Right atrium auricular region (tissue), 2 donors: Measurements from ENCODE around the gene AMHR2. TPM values are rescaled to one million over a fixed set of nuclear protein-coding genes. Genes with fewer than 3 reads are reported as not detected.
"Not testable (repeated sequence)": the region's sequence is repeated elsewhere in the genome, so short reads cannot be mapped to it uniquely, and the experiment has no call there.

ENCODE experiments used
- DNase-seq: peaks from one replicate; pipeline ENCODE4 v3.0.0-alpha.2; 2019; ENCODE audit warnings: low spot score
- H3K27ac ChIP-seq, 2 donors: fragments of 200-600 bp; sonication (generic); 1 replicate in 1 of 2; 2 replicates in 1 of 2; pipeline ENCODE4 v1.5.1; 2016 to 2019
- H3K27me3 ChIP-seq, 2 donors: fragments of 200-600 bp; sonication (generic); one replicate each; pipeline versions ENCODE4 v1.5.1 to v1.6.0; 2017 to 2019
- H3K36me3 ChIP-seq: fragments of 200-600 bp; sonication (generic); one replicate; pipeline ENCODE4 v1.5.1; 2016
- H3K4me1 ChIP-seq, 2 donors: fragments of 200-600 bp; sonication (generic); one replicate each; pipeline versions ENCODE4 v1.5.1 to v1.6.0; 2017 to 2019
- H3K4me3 ChIP-seq, 2 donors: fragments of 200-600 bp; sonication (generic); 1 replicate in 1 of 2; 2 replicates in 1 of 2; pipeline ENCODE4 v1.5.1; 2017 to 2019; ENCODE audit warnings: mild to moderate bottlenecking in 1 of 2, moderate library complexity in 1 of 2
- H3K9me3 ChIP-seq, 2 donors: fragments of 200-600 bp; sonication (generic); one replicate each; pipeline ENCODE4 v1.5.1; 2019
- CTCF ChIP-seq, 2 donors: fragments of 200-600 bp; sonication (generic); IDR thresholded peaks; one replicate each; pipeline ENCODE4 v1.5.1; 2019; ENCODE audit warnings: antibody characterized with exemption in 2 of 2
- total RNA-seq, 2 donors: library from RNA; depleted of rRNA; stranded (reverse); fragments of >200 nt; gene quantifications; one replicate each; pipeline ENCODE4 v1.1.0, GENCODE V29; 2016

AMHR2 gene
- total RNA-seq, 2 donors from 2014 or later = 0.37 to 0.47 TPM

- DNase-seq = no peak
- H3K4me3 ChIP-seq = no peak overlapping the region
- TF ChIP-seq CTCF (IDR thresholded peaks at IDR 0.05) = no peak
- no peaks in the 10 kb centered on the region for H3K36me3 ChIP-seq
- H3K27me3 ChIP-seq = no peaks in the 10 kb centered on the region
- H3K9me3 ChIP-seq = no peaks in the 10 kb centered on the region
- H3K27ac ChIP-seq = no peak overlapping the region
- peaks cover 0 to 19% of the 10 kb centered on the region in 2 donors for H3K4me1 ChIP-seq
These were observed 3.9 kb upstream of the AMHR2 start for GRCh38 chr12:53419756-53420155.

GRCh38 chr12:53422247-53422646 is 1.4 kb upstream of the AMHR2 start:
- not testable (repeated sequence) for H3K27ac ChIP-seq, H3K4me3 ChIP-seq, H3K36me3 ChIP-seq, H3K27me3 ChIP-seq, H3K9me3 ChIP-seq, DNase-seq
- peaks cover 0 to 11% of the 10 kb centered on the region in 2 donors for H3K4me1 ChIP-seq

GRCh38 chr12:53424626-53425514 is 1.2 kb downstream of the AMHR2 start:
- Histone ChIP-seq H3K27me3 (no peaks in the 10 kb centered on the region), H3K4me1 (peaks cover 0 to 11% of the 10 kb centered on the region in 2 donors), H3K27ac (no peak overlapping the region), H3K4me3 (no peak overlapping the region), H3K36me3 (no peaks in the 10 kb centered on the region), H3K9me3 (no peaks in the 10 kb centered on the region)
- no peak for TF ChIP-seq CTCF (IDR thresholded peaks at IDR 0.05)
- DNase-seq = no peak

- Histone ChIP-seq H3K9me3 (no peaks in the 10 kb centered on the region), H3K4me1 (peaks cover 0 to 11% of the 10 kb centered on the region in 2 donors), H3K27me3 (no peaks in the 10 kb centered on the region), H3K4me3 (no peak overlapping the region), H3K27ac (no peak overlapping the region), H3K36me3 (no peaks in the 10 kb centered on the region)
- TF ChIP-seq CTCF (IDR thresholded peaks at IDR 0.05) = no peak
- DNase-seq = no peak
These were observed 2.0 kb downstream of the AMHR2 start for GRCh38 chr12:53425515-53426150.

- Histone ChIP-seq H3K4me3 (no peak overlapping the region), H3K36me3 (no peaks in the 10 kb centered on the region), H3K4me1 (peaks cover 0 to 5% of the 10 kb centered on the region in 2 donors), H3K27ac (no peak overlapping the region), H3K27me3 (no peaks in the 10 kb centered on the region), H3K9me3 (no peaks in the 10 kb centered on the region)
- no peak for TF ChIP-seq CTCF (IDR thresholded peaks at IDR 0.05)
- DNase-seq = no peak
These were observed 4.4 kb downstream of the AMHR2 start for GRCh38 chr12:53427905-53428594.

- H3K4me1 ChIP-seq = peaks cover 0 to 5% of the 10 kb centered on the region in 2 donors
- TF ChIP-seq CTCF (IDR thresholded peaks at IDR 0.05) = no peak
- H3K27ac ChIP-seq = no peak overlapping the region
- DNase-seq = no peak
- no peaks in the 10 kb centered on the region for H3K9me3 ChIP-seq
- no peak overlapping the region for H3K4me3 ChIP-seq
- H3K36me3 ChIP-seq = no peaks in the 10 kb centered on the region
- H3K27me3 ChIP-seq = no peaks in the 10 kb centered on the region
These were observed 5.1 kb downstream of the AMHR2 start for GRCh38 chr12:53428741-53429140.
